Smooth muscle cell (in vitro differentiated cells): ENCODE measurements around the gene QTRT2. TPM values are rescaled to one million over a fixed set of nuclear protein-coding genes. Genes with fewer than 3 reads are reported as not detected.
A peak's percentile ranks its signal among the peaks of the same experiment; 100 is the strongest.

ENCODE experiments used
- DNase-seq: peaks from one replicate; lab custom pipeline; 2025; ENCODE audit not compliant: unreplicated experiment; lab: John Stamatoyannopoulos, UW
- H2AFZ ChIP-seq: fragments of 200-600 bp; sonication (generic); 2 replicates; pipeline ENCODE4 v1.6.0; 2016; ENCODE audit warnings: antibody characterized with exemption, low read depth, mild to moderate bottlenecking
- H3F3A ChIP-seq: fragments of 200-600 bp; sonication (generic); 2 replicates; pipeline ENCODE4 v1.6.0; 2017; ENCODE audit warnings: antibody characterized with exemption, low read depth
- H3K27ac ChIP-seq: fragments of 200-600 bp; sonication (generic); 2 replicates; pipeline ENCODE4 v1.5.1; 2016; ENCODE audit warnings: low read depth, mild to moderate bottlenecking
- H3K27me3 ChIP-seq: fragments of 200-600 bp; sonication (generic); 2 replicates; pipeline ENCODE4 v1.6.1; 2016; ENCODE audit warnings: low read depth, mild to moderate bottlenecking
- H3K36me3 ChIP-seq: fragments of 200-600 bp; sonication (generic); 2 replicates; pipeline ENCODE4 v1.5.1; 2016; ENCODE audit warnings: low read depth
- H3K4me1 ChIP-seq: fragments of 200-600 bp; sonication (generic); 2 replicates; pipeline ENCODE4 v1.5.1; 2016; ENCODE audit warnings: low read depth
- H3K4me2 ChIP-seq: fragments of 200-600 bp; sonication (generic); 2 replicates; pipeline ENCODE4 v1.6.0; 2016; ENCODE audit warnings: mild to moderate bottlenecking
- H3K4me3 ChIP-seq: fragments of 200-600 bp; sonication (generic); 2 replicates; pipeline ENCODE4 v1.5.1; 2016; ENCODE audit warnings: mild to moderate bottlenecking
- H3K79me2 ChIP-seq: fragments of 200-600 bp; sonication (generic); 2 replicates; pipeline ENCODE4 v1.6.0; 2016; ENCODE audit warnings: low read depth, mild to moderate bottlenecking
- H3K9ac ChIP-seq: fragments of 200-600 bp; sonication (generic); 2 replicates; pipeline ENCODE4 v1.6.0; 2016; ENCODE audit warnings: low read depth
- H3K9me3 ChIP-seq: fragments of 200-600 bp; sonication (generic); replicated peaks from 2 replicates; pipeline ENCODE4 v1.5.1; 2016; ENCODE audit warnings: low read depth
- H4K20me1 ChIP-seq: fragments of 200-600 bp; sonication (generic); 2 replicates; pipeline ENCODE4 v1.6.0; 2016; ENCODE audit warnings: low read depth
- CTCF ChIP-seq: fragments of 200-600 bp; sonication (generic); IDR thresholded peaks from 2 replicates; pipeline ENCODE4 v1.5.1; 2017; ENCODE audit warnings: borderline replicate concordance, mild to moderate bottlenecking, antibody characterized with exemption; ENCODE audit not compliant: insufficient read depth, poor library complexity, severe bottlenecking
- WGBS: methylation state at CpG from one replicate; pipeline ENCODE4 v1.1.7; 2016; ENCODE audit warnings: low lambda C conversion rate; 5-methylcytosine and 5-hydroxymethylcytosine counted together
- polyA plus RNA-seq: library from polyadenylated mRNA; unstranded; fragments of >200 nt; fragmentation: Nextera tagmentation; extraction: Ambion mirVana; gene quantifications from 2 replicates; pipeline ENCODE4 v1.2.1, GENCODE V29; 2016
- total RNA-seq: library from RNA; depleted of rRNA; stranded (reverse); fragments of >200 nt; gene quantifications from 2 replicates; pipeline ENCODE4 v1.2.3, GENCODE V29; 2014

QTRT2 gene
- 6.9 and 14.9 TPM in 2 replicates for total RNA-seq
- 4.2 and 7.1 TPM in 2 replicates for polyA plus RNA-seq

GRCh38 chr3:114056130-114057010 is at the start of gene QTRT2, which contains the start of gene CCDC191:
Gene QTRT2 (plus strand): TSS chr3:114056737. CDS start chr3:114065258, 8,521 bp downstream.
Gene CCDC191 (minus strand): TSS chr3:114056526. CDS start chr3:114056466, 60 bp downstream.
- Histone ChIP-seq H3K9me3 (no peaks in the 10 kb centered on the region), H3K9ac (peak within 1 kb of the TSS; percentile 86), H3K4me1 (peaks cover 21% of the 10 kb centered on the region), H3K4me2 (peak within 1 kb of the TSS; percentile 94), H2AFZ (peak within 1 kb of the TSS; percentile 92), H3K36me3 (no peaks in the 10 kb centered on the region), H3K79me2 (peaks cover 38% of the 10 kb centered on the region), H3K27ac (peak within 1 kb of the TSS; percentile 68), H3K27me3 (no peaks in the 10 kb centered on the region), H3F3A (no peaks in the 10 kb centered on the region), H3K4me3 (peak within 1 kb of the TSS; percentile 68), H4K20me1 (no peaks in the 10 kb centered on the region)
- under 1% methylated on average over 49 of the region's 49 CpGs for WGBS
- DNase-seq, result peak; percentile 85
- no peak for TF ChIP-seq CTCF

- 83% methylated on average over 2 of the region's 2 CpGs for WGBS
- H3F3A ChIP-seq, result no peaks in the 10 kb centered on the region
- H3K27me3 ChIP-seq, result no peaks in the 10 kb centered on the region
- H3K4me3 ChIP-seq, result no peak overlapping the region
- H4K20me1 ChIP-seq, result no peaks in the 10 kb centered on the region
- TF ChIP-seq CTCF, result no peak
- no peaks in the 10 kb centered on the region for H3K79me2 ChIP-seq
- H3K27ac ChIP-seq, result no peak overlapping the region
- H2AFZ ChIP-seq, result no peak overlapping the region
- no peaks in the 10 kb centered on the region for H3K36me3 ChIP-seq
- H3K4me2 ChIP-seq, result no peak overlapping the region
- DNase-seq, result no peak
- no peaks in the 10 kb centered on the region for H3K4me1 ChIP-seq
- H3K9me3 ChIP-seq, result no peaks in the 10 kb centered on the region
- H3K9ac ChIP-seq, result no peak overlapping the region
These were observed 45.3 kb upstream of the QTRT2 start for GRCh38 chr3:114011059-114011797.

- H3K27ac ChIP-seq, result no peak overlapping the region
- H2AFZ ChIP-seq, result no peak overlapping the region
- H3K9ac ChIP-seq, result no peak overlapping the region
- H3K36me3 ChIP-seq, result no peaks in the 10 kb centered on the region
- no peaks in the 10 kb centered on the region for H3F3A ChIP-seq
- H3K79me2 ChIP-seq, result no peaks in the 10 kb centered on the region
- no peaks in the 10 kb centered on the region for H4K20me1 ChIP-seq
- H3K9me3 ChIP-seq, result no peaks in the 10 kb centered on the region
- 92% methylated on average over 7 of the region's 7 CpGs for WGBS
- DNase-seq, result no peak
- no peak overlapping the region for H3K4me3 ChIP-seq
- no peaks in the 10 kb centered on the region for H3K27me3 ChIP-seq
- H3K4me2 ChIP-seq, result no peak overlapping the region
- H3K4me1 ChIP-seq, result no peaks in the 10 kb centered on the region
- TF ChIP-seq CTCF, result no peak
These were observed 42.3 kb upstream of the QTRT2 start for GRCh38 chr3:114014211-114014610.
